OCI-LY7 (cell line): ENCODE measurements around the gene CMTM8. TPM values are rescaled to one million over a fixed set of nuclear protein-coding genes. Genes with fewer than 3 reads are reported as not detected.

Experiments
- BruUV-seq: library from RNA; stranded (reverse); fragments of 400-500 nt; replicated peaks from 2 replicates; lab custom pipeline; 2021; lab: Mats Ljungman, UMichigan
- CTCF ChIA-PET: fragments of 300-600 bp; sonication (Branson Sonifier 250); formaldehyde crosslinking; loops from one replicate; lab custom pipeline; 2022; ENCODE audit warnings: antibody characterized with exemption; ENCODE audit not compliant: unreplicated experiment; lab: Charles Lee
- POLR2A ChIA-PET: fragments of 300-600 bp; sonication (Branson Sonifier 250); formaldehyde crosslinking; loops from one replicate; lab custom pipeline; 2022; ENCODE audit warnings: antibody characterized with exemption; lab: Charles Lee
- DNase-seq: peaks from one replicate; pipeline ENCODE4 v3.0.0-alpha.2; 2015; ENCODE audit warnings: low spot score
- H2AFZ ChIP-seq: fragments of 200-600 bp; sonication (generic), shearing (Covaris generic); 2 replicates; pipeline ENCODE4 v1.6.1; 2014; ENCODE audit warnings: mild to moderate bottlenecking, antibody characterized with exemption, low read length, moderate library complexity
- H3K27ac ChIP-seq: fragments of 200-600 bp; sonication (generic); 2 replicates; pipeline ENCODE4 v1.5.1; 2014; ENCODE audit warnings: mixed run types, low read depth, mild to moderate bottlenecking, moderate library complexity, low read length, inconsistent platforms; ENCODE audit not compliant: poor library complexity, severe bottlenecking
- H3K36me3 ChIP-seq: fragments of 200-600 bp; sonication (generic); 2 replicates; pipeline ENCODE4 v1.6.1; 2014; ENCODE audit warnings: mild to moderate bottlenecking, antibody characterized with exemption, low read length, moderate library complexity, mixed read lengths; ENCODE audit not compliant: insufficient read depth
- H3K4me1 ChIP-seq: fragments of 200-600 bp; sonication (generic); 2 replicates; pipeline ENCODE4 v1.5.1; 2014; ENCODE audit warnings: mild to moderate bottlenecking, low read length; ENCODE audit not compliant: insufficient read depth, poor library complexity, severe bottlenecking
- H3K4me2 ChIP-seq: fragments of 200-600 bp; sonication (generic); 2 replicates; pipeline ENCODE4 v1.6.1; 2014; ENCODE audit warnings: mild to moderate bottlenecking, low read length
- H3K4me3 ChIP-seq: fragments of 200-600 bp; sonication (generic); 2 replicates; pipeline ENCODE4 v1.5.1; 2014; ENCODE audit warnings: mild to moderate bottlenecking, low read depth, low read length; ENCODE audit not compliant: poor library complexity, severe bottlenecking
- H3K79me2 ChIP-seq: fragments of 200-600 bp; sonication (generic); 2 replicates; pipeline ENCODE4 v1.6.1; 2016; ENCODE audit warnings: low read depth, mild to moderate bottlenecking, low read length, moderate library complexity, mixed read lengths; ENCODE audit not compliant: insufficient read depth
- H3K9me2 ChIP-seq: fragments of 200-600 bp; sonication (generic); 2 replicates; pipeline ENCODE4 v1.6.1; 2016; ENCODE audit warnings: mild to moderate bottlenecking, low read length, mixed read lengths; ENCODE audit not compliant: insufficient read depth
- H3K9me3 ChIP-seq: fragments of 200-600 bp; sonication (generic); 2 replicates; pipeline ENCODE4 v1.6.1; 2014; ENCODE audit warnings: mild to moderate bottlenecking, mixed run types, low read length, mixed read lengths
- H4K20me1 ChIP-seq: fragments of 200-600 bp; sonication (generic); 2 replicates; pipeline ENCODE4 v1.6.1; 2014; ENCODE audit warnings: mild to moderate bottlenecking, antibody characterized with exemption, low read length, moderate library complexity, mixed read lengths; ENCODE audit not compliant: insufficient read depth
- CTCF ChIP-seq: fragments of 200-600 bp; sonication (generic); conservative IDR thresholded peaks from 2 replicates; pipeline ENCODE4 v1.5.1; 2014; ENCODE audit warnings: mild to moderate bottlenecking, antibody characterized with exemption, low read length, moderate library complexity, mixed read lengths
- EZH2phosphoT487 ChIP-seq: fragments of 200-600 bp; sonication (generic); IDR thresholded peaks from 2 replicates; pipeline ENCODE4 v1.6.1; 2018; ENCODE audit warnings: low read depth, borderline replicate concordance, mild to moderate bottlenecking, mixed run types, antibody characterized with exemption, low read length, moderate library complexity, mixed read lengths
- intact Hi-C: fragments of 100-400 bp; cut with micrococcal nuclease; formaldehyde crosslinking; loops from one replicate; pipeline ENCODE4 v1.10.0; 2022; ENCODE audit not compliant: unreplicated experiment
- total RNA-seq, 2 experiments: library from RNA; depleted of rRNA in 1 of 2; stranded (reverse); fragments of >200 nt in 1 of 2; shearing (Covaris generic) in 1 of 2; gene quantifications; 2 replicates each; pipeline ENCODE4 v1.2.3, GENCODE V29; 2014 to 2022

Gene CMTM8
- total RNA-seq, 2 experiments from 2014 or later: 1.5 to 3.0 TPM

DNA sequence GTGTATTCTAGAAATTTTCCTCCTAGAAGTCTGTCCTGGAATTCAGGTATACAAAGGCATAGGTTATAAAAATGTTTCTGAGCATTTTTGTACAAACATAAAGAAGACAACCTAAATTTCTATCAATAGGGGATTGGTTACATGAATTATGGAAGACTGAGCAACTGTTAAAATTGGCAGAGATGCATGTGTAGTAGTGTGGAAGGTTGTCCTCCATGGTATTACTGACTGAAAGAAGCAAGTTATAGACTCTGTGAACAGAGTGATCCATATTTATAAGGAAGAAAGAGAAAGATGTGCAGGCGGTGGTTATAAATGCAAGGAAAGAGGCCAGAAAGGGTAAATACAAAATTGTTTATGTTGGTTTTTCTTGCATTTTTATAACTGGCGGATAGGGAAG is 114.9 kb downstream of the CMTM8 start:
- H2AFZ ChIP-seq: no peak overlapping the region
- no peak overlapping the region for H3K4me2 ChIP-seq
- intact Hi-C loops: no loop called here
- CTCF ChIA-PET: no interaction called here
- no peaks in the 10 kb centered on the region for H3K9me2 ChIP-seq
- H3K4me3 ChIP-seq: no peak overlapping the region
- H4K20me1 ChIP-seq: no peaks in the 10 kb centered on the region
- DNase-seq: no peak
- no peaks in the 10 kb centered on the region for H3K36me3 ChIP-seq
- H3K27ac ChIP-seq: no peak overlapping the region
- no peaks in the 10 kb centered on the region for H3K79me2 ChIP-seq
- H3K9me3 ChIP-seq: no peaks in the 10 kb centered on the region
- POLR2A ChIA-PET: interaction anchor here (0.7 kb wide), 2 partner anchors 87 to 349 kb away, joined by 4 to 10 read pairs; no protein-coding TSS in a partner anchor
- BruUV-seq: no TSS peak
- TF ChIP-seq CTCF: no peak
- H3K4me1 ChIP-seq: no peaks in the 10 kb centered on the region

GRCh38 chr3:32354362-32354778 is 115.9 kb downstream of the CMTM8 start:
- CTCF ChIA-PET: no interaction called here

More at GRCh38 chr3:32354362-32354778, 115.9 kb downstream of the CMTM8 start:
- TF ChIP-seq CTCF (no peak), EZH2phosphoT487 (no peak)
- Histone ChIP-seq H3K4me1 (no peaks in the 10 kb centered on the region), H3K4me2 (no peak overlapping the region), H3K9me2 (no peaks in the 10 kb centered on the region), H2AFZ (no peak overlapping the region), H3K27ac (no peak overlapping the region), H4K20me1 (no peaks in the 10 kb centered on the region), H3K79me2 (no peaks in the 10 kb centered on the region), H3K4me3 (no peak overlapping the region), H3K9me3 (no peaks in the 10 kb centered on the region), H3K36me3 (no peaks in the 10 kb centered on the region)
- no TSS peak for BruUV-seq
- DNase-seq: no peak
- intact Hi-C loops: no loop called here
- POLR2A ChIA-PET: interaction anchor here (0.7 kb wide), 1 partner anchor 348 kb away, joined by 10 read pairs; no protein-coding TSS in a partner anchor
